HTERT RPE-1 (cell line): ENCODE results near the gene RAB20.

Source experiments
- in situ Hi-C: fragments of 300-500 bp; cut with MboI; formaldehyde crosslinking; loops from 4 replicates; pipeline ENCODE4 v1.14.3; 2020; ENCODE audit warnings: low sequenced_read_pairs

The RAB20 gene

GRCh38 chr13:110474713-110475112 lies 86.8 kb downstream of the RAB20 start:
- in situ Hi-C loops, result no loop called here
